ENCODE data around the gene PEX5L. TPM values are rescaled to one million over a fixed set of nuclear protein-coding genes. Genes with fewer than 3 reads are reported as not detected.

Gene PEX5L
- polyA plus RNA-seq, 3 donors = 0.27 to 0.52 (median 0.52) TPM

GRCh38 chr3:179772297-179772696 is 264.4 kb downstream of the PEX5L start:
- no peak for DNase-seq

GRCh38 chr3:179771797-179772196 is 264.9 kb downstream of the PEX5L start:
- DNase-seq = no peak

GRCh38 chr3:179769411-179770247 is 267.1 kb downstream of the PEX5L start:
- no peak for DNase-seq

- DNase-seq = no peak
Measured at GRCh38 chr3:179768080-179768479, 268.7 kb downstream of the PEX5L start.

- no peak for DNase-seq
Measured at GRCh38 chr3:179766416-179767133, 270.2 kb downstream of the PEX5L start.

- DNase-seq = no peak
Measured at GRCh38 chr3:179765396-179765795, 271.3 kb downstream of the PEX5L start.

- no peak for DNase-seq
Measured at GRCh38 chr3:179760944-179761343, 275.8 kb downstream of the PEX5L start.

GRCh38 chr3:179750720-179751328 is 285.9 kb downstream of the PEX5L start:
- DNase-seq = no peak

GRCh38 chr3:179745716-179746115 is 291.0 kb downstream of the PEX5L start:
- no peak for DNase-seq

- DNase-seq = no peak
Measured at GRCh38 chr3:179745079-179745478, 291.7 kb downstream of the PEX5L start.
